IMR-90 (cell line): ENCODE results near the gene ZNF423. TPM values are rescaled to one million over a fixed set of nuclear protein-coding genes. Genes with fewer than 3 reads are reported as not detected.

ENCODE experiments used
- ATAC-seq: fragments of 200-7000 bp; cut with Tn5 transposase; 2 replicates; pipeline ENCODE4 v1.9.1; 2020; ENCODE audit warnings: low read depth, mild to moderate bottlenecking, moderate library complexity
- BruUV-seq: library from RNA; stranded (reverse); fragments of 400-500 nt; replicated peaks from 2 replicates; lab custom pipeline; 2021; lab: Mats Ljungman, UMichigan
- CTCF ChIA-PET: fragments of 300-600 bp; formaldehyde crosslinking; extraction: SDS; loops from one replicate; lab custom pipeline; 2021; ENCODE audit warnings: antibody characterized with exemption; lab: Yijun Ruan, JAX
- POLR2A ChIA-PET: fragments of 300-600 bp; sonication (Branson Sonifier 250); formaldehyde crosslinking; loops from one replicate; lab custom pipeline; 2022; ENCODE audit warnings: antibody characterized with exemption; ENCODE audit not compliant: unreplicated experiment; lab: Charles Lee
- DNase-seq: peaks from one replicate; pipeline ENCODE4 v3.0.0; 2013
- H2AFZ ChIP-seq: replicated peaks from 2 replicates; pipeline ENCODE3; 2013; ENCODE audit warnings: low read length, mild to moderate bottlenecking; ENCODE audit not compliant: poor library complexity
- H2AK5ac ChIP-seq: 2 replicates; pipeline ENCODE4 v1.6.1; 2013; ENCODE audit warnings: low read depth, low read length, inconsistent platforms
- H2AK9ac ChIP-seq: replicated peaks from 2 replicates; pipeline ENCODE3; 2013; ENCODE audit warnings: mild to moderate bottlenecking, low read depth, low read length, moderate library complexity; ENCODE audit not compliant: poor library complexity
- H2BK120ac ChIP-seq: 2 replicates; pipeline ENCODE4 v1.6.1; 2013; ENCODE audit warnings: low read depth, low read length, inconsistent platforms
- H2BK15ac ChIP-seq: 3 replicates; pipeline ENCODE4 v1.6.1; 2013; ENCODE audit warnings: low read depth, low read length, inconsistent platforms
- H2BK20ac ChIP-seq: 2 replicates; pipeline ENCODE4 v1.6.1; 2013; ENCODE audit warnings: low read depth, mild to moderate bottlenecking, inconsistent platforms, low read length, moderate library complexity
- H2BK5ac ChIP-seq: 2 replicates; pipeline ENCODE4 v1.6.1; 2013; ENCODE audit warnings: mild to moderate bottlenecking, low read depth, low read length, inconsistent platforms; ENCODE audit not compliant: poor library complexity, severe bottlenecking
- H3K14ac ChIP-seq: replicated peaks from 2 replicates; pipeline ENCODE4 v1.6.1; 2013; ENCODE audit warnings: low read depth, low read length, inconsistent platforms
- H3K18ac ChIP-seq: 2 replicates; pipeline ENCODE4 v1.6.1; 2013; ENCODE audit warnings: low read depth, low read length, control low read depth
- H3K23ac ChIP-seq: 2 replicates; pipeline ENCODE4 v1.6.1; 2013; ENCODE audit warnings: low read depth, low read length, inconsistent platforms
- H3K27ac ChIP-seq: 2 replicates; pipeline ENCODE4 v1.5.1; 2013; ENCODE audit warnings: mild to moderate bottlenecking, control low read depth, low read length; ENCODE audit not compliant: insufficient read depth
- H3K27me3 ChIP-seq: 2 replicates; pipeline ENCODE4 v1.6.1; 2013; ENCODE audit warnings: low read length; ENCODE audit not compliant: control insufficient read depth, insufficient read depth
- H3K36me3 ChIP-seq: 2 replicates; pipeline ENCODE4 v1.6.1; 2013; ENCODE audit warnings: low read length, mixed read lengths; ENCODE audit not compliant: control insufficient read depth, insufficient read depth
- H3K4ac ChIP-seq: 2 replicates; pipeline ENCODE4 v1.6.1; 2013; ENCODE audit warnings: low read depth, low read length, inconsistent platforms
- H3K4me1 ChIP-seq: 2 replicates; pipeline ENCODE4 v1.6.1; 2013; ENCODE audit warnings: low read length, mixed read lengths; ENCODE audit not compliant: control insufficient read depth, insufficient read depth
- H3K4me2 ChIP-seq: 2 replicates; pipeline ENCODE4 v1.6.1; 2013; ENCODE audit warnings: low read depth, mild to moderate bottlenecking, control low read depth, low read length, moderate library complexity
- H3K4me3 ChIP-seq: 2 replicates; pipeline ENCODE4 v1.5.1; 2013; ENCODE audit warnings: low read depth, mild to moderate bottlenecking, control low read depth, low read length, moderate library complexity; ENCODE audit not compliant: insufficient read depth
- H3K56ac ChIP-seq: 2 replicates; pipeline ENCODE4 v1.6.1; 2013; ENCODE audit warnings: low read length, inconsistent platforms; ENCODE audit not compliant: insufficient read depth; ENCODE audit errors: extremely low read depth
- H3K79me1 ChIP-seq, 2 experiments: 2 replicates each; pipeline ENCODE4 v1.6.1; 2013; ENCODE audit warnings: low read length in 2 of 2, inconsistent platforms in 1 of 2, low read depth in 1 of 2
- H3K9ac ChIP-seq: 2 replicates; pipeline ENCODE4 v1.6.1; 2013; ENCODE audit warnings: low read depth, low read length, control low read depth
- H3K9me1 ChIP-seq: 2 replicates; pipeline ENCODE4 v1.6.1; 2013; ENCODE audit warnings: low read length, inconsistent platforms; ENCODE audit not compliant: insufficient read depth
- H3K9me3 ChIP-seq: 2 replicates; pipeline ENCODE4 v1.6.1; 2013; ENCODE audit warnings: low read length; ENCODE audit not compliant: control insufficient read depth, insufficient read depth
- H4K20me1 ChIP-seq: 2 replicates; pipeline ENCODE4 v1.6.1; 2013; ENCODE audit warnings: low read length, inconsistent platforms; ENCODE audit not compliant: insufficient read depth
- H4K5ac ChIP-seq: 2 replicates; pipeline ENCODE4 v1.6.1; 2013; ENCODE audit warnings: mild to moderate bottlenecking, low read depth, low read length, control low read depth
- H4K8ac ChIP-seq, 2 experiments: 2 replicates each; pipeline ENCODE4 v1.6.1; 2013; ENCODE audit warnings: low read depth in 2 of 2, low read length in 2 of 2, control low read depth in 1 of 2, inconsistent platforms in 1 of 2
- H4K91ac ChIP-seq: 2 replicates; pipeline ENCODE4 v1.6.1; 2013; ENCODE audit warnings: low read depth, low read length, inconsistent platforms; ENCODE audit not compliant: insufficient read depth
- BHLHE40 ChIP-seq: fragments of 150-350 bp; IDR thresholded peaks from 2 replicates; pipeline ENCODE4 v1.6.1; 2016; ENCODE audit warnings: mild to moderate bottlenecking, low read depth, low read length
- CHD1 ChIP-seq: IDR thresholded peaks from 2 replicates; pipeline ENCODE4 v1.6.1; 2012; ENCODE audit warnings: low read depth, low read length, improper control_type of control experiment
- MAZ ChIP-seq: IDR thresholded peaks from 2 replicates; pipeline ENCODE4 v1.6.1; 2012; ENCODE audit warnings: low read depth, mild to moderate bottlenecking, low read length, improper control_type of control experiment, moderate library complexity, borderline replicate concordance
- NFE2L2 ChIP-seq: fragments of 150-350 bp; IDR thresholded peaks from 2 replicates; pipeline ENCODE4 v1.6.1; 2016; ENCODE audit warnings: low read depth, mild to moderate bottlenecking, low read length
- RFX5 ChIP-seq: IDR thresholded peaks from 2 replicates; pipeline ENCODE4 v1.8.0; 2012; ENCODE audit warnings: low read depth, mild to moderate bottlenecking, low read length, moderate library complexity
- WGBS, 2 experiments: methylation state at CpG; one replicate each; pipeline versions ENCODE4 v1.1.5 to v1.1.7; 2013; ENCODE audit warnings: missing lambda C conversion rate in 2 of 2; ENCODE audit not compliant: insufficient read length in 1 of 2; ENCODE audit errors: extremely low coverage in 2 of 2; 5-methylcytosine and 5-hydroxymethylcytosine counted together
- dilution Hi-C: fragments of 300-500 bp; cut with HindIII; formaldehyde crosslinking; loops from one replicate; pipeline ENCODE4 v1.14.3; 2018; ENCODE audit warnings: low sequenced_read_pairs; ENCODE audit not compliant: unreplicated experiment
- in situ Hi-C: fragments of 300-500 bp; cut with MboI; formaldehyde crosslinking; loops from 3 replicates; pipeline ENCODE4 v1.14.3; 2019; ENCODE audit warnings: low sequenced_read_pairs, inconsistent platforms, mixed read lengths
- intact Hi-C: fragments of 100-400 bp; cut with micrococcal nuclease; formaldehyde crosslinking; loops from 2 replicates; pipeline ENCODE4 v1.10.0; 2022
- polyA plus RNA-seq, 3 experiments: library from polyadenylated mRNA; depleted of rRNA; stranded (reverse); fragments of >200 nt; gene quantifications; 2 replicates each; pipeline ENCODE4 v1.2.3, GENCODE V29; 2012; ENCODE audit warnings: low replicate concordance in 1 of 3
- total RNA-seq: library from RNA; depleted of rRNA; stranded (reverse); fragments of >200 nt; gene quantifications from 2 replicates; pipeline ENCODE4 v1.2.3, GENCODE V29; 2012

The ZNF423 gene
- total and polyA plus RNA-seq, 2 of the 4 experiments (the other 2 are of a cell fraction) = under 0.01 to 0.10 TPM

DNA sequence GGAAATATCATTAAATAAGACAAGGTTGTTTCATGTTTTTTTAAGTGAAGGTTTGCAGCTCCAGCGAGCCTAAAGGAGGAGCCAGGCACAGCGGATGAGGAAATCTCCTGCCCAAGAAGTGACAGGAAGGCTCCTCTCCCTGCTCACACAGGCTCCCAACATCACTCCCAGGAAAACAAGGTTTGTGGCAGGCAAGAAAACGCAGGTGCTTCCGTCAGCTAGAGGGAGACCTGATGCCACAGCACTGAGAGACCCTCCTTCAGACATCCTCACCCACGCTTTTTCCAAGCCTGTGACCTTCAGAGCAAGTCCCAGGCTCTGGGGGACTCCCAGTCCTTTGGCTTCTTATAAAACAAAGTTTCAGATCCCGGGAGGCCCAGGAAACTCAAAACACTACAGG is 89.7 kb downstream of the ZNF423 start:
- Histone ChIP-seq H3K23ac (no peak overlapping the region), H4K5ac (no peak overlapping the region), H3K4me2 (no peak overlapping the region), H2BK5ac (no peak overlapping the region), H3K4ac (no peak overlapping the region), H3K27ac (no peak overlapping the region), H2AK5ac (no peak overlapping the region), H3K18ac (no peak overlapping the region), H3K4me3 (no peak overlapping the region), H3K56ac (no peak overlapping the region), H2BK20ac (no peak overlapping the region), H2AFZ (no peak overlapping the region), H4K8ac (no peak overlapping the region), H2BK15ac (no peak overlapping the region), H3K27me3 (no peaks in the 10 kb centered on the region), H3K9me3 (no peaks in the 10 kb centered on the region), H3K9ac (no peak overlapping the region), H3K4me1 (no peaks in the 10 kb centered on the region), H3K9me1 (no peaks in the 10 kb centered on the region), H4K20me1 (no peaks in the 10 kb centered on the region), H3K36me3 (no peaks in the 10 kb centered on the region), H4K91ac (no peak overlapping the region), H2AK9ac (no peak overlapping the region), H3K79me1 (no peaks in the 10 kb centered on the region), H3K14ac (no peak overlapping the region), H2BK120ac (no peak overlapping the region)
- TF ChIP-seq RFX5 = no peak
- no peak for TF ChIP-seq NFE2L2
- no peak for TF ChIP-seq CHD1
- TF ChIP-seq MAZ = no peak
- TF ChIP-seq BHLHE40 = no peak
- intact Hi-C loops = no loop called here
- ChIA-PET CTCF (no interaction called here), POLR2A (no interaction called here)
- ATAC-seq = no peak
- dilution Hi-C loops = no loop called here
- DNase-seq = no peak
- no TSS peak for BruUV-seq
- WGBS, 2 experiments = 46% methylated on average over 3 of the region's 6 CpGs; no CpG with 5 or more reads in 1 of the 2 experiments
- in situ Hi-C loops = no loop called here
